Measurements from ENCODE around the gene WNT9B. TPM values are rescaled to one million over a fixed set of nuclear protein-coding genes. Genes with fewer than 3 reads are reported as not detected.
A peak's percentile ranks its signal among the peaks of the same experiment; 100 is the strongest.

Gene WNT9B
- total and polyA plus RNA-seq, 2 of the 13 experiments (the other 11 are each of a cell fraction or from before 2014, with no cell fraction given) = not detected

DNA sequence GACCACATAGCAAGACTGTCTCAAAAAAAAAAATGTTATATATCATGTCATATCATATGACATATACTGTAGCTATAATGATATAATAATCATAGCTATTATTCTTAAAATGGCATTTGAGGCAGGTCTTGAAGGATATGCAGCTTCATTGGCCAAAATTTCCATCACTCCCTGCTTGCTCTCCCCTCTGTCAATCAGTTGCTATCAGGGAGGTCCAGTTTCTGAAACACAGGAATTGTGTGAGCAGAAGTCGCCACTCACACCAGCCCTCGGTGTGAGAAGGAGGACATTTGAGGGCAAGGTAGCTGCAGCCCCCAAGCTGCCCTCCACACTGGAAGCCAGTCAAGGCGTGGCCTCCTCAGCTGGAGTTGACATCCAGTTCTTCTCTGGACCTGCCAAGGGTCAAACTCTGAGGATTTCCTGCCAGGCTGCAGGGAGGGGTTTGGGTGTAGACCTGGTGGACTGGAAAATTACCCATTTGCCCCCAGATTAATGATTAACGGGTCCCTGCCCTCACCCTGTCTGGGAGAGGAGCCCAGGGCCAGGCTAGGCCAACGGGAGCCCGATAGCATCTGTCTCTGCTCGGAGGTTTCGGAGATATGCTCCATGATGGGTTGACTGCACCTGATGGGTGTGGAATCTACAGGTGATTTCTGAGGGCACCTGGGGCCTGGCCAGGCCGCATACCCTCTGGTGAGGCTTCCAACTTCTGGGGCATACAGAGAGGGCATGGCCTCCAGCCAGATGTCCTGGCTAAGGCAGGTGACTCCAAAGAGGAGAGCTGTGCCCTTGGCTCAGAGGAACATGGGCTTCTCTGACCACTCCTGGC lies 18.8 kb downstream of the WNT9B start (continued):
- TF ChIP-seq, protein P1, sequence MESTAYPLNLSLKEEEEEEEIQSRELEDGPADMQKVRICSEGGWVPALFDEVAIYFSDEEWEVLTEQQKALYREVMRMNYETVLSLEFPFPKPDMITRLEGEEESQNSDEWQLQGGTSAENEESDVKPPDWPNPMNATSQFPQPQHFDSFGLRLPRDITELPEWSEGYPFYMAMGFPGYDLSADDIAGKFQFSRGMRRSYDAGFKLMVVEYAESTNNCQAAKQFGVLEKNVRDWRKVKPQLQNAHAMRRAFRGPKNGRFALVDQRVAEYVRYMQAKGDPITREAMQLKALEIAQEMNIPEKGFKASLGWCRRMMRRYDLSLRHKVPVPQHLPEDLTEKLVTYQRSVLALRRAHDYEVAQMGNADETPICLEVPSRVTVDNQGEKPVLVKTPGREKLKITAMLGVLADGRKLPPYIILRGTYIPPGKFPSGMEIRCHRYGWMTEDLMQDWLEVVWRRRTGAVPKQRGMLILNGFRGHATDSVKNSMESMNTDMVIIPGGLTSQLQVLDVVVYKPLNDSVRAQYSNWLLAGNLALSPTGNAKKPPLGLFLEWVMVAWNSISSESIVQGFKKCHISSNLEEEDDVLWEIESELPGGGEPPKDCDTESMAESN (CRISPR knock-in tag; conservative IDR thresholded peaks at IDR 0.05) = no peak; the same call in 1 of the 2 replicates
- peak; percentile 38; the same call in 1 of the 2 replicates for TF ChIP-seq ZKSCAN5 (CRISPR knock-in tag; IDR thresholded peaks at IDR 0.05)
- TF ChIP-seq TEAD3 (CRISPR knock-in tag; optimal IDR thresholded peaks at IDR 0.05; ENCODE audit: borderline replicate concordance) = peak; percentile 36
- peak; percentile 74 for TF ChIP-seq ZNF781 (CRISPR knock-in tag; IDR thresholded peaks at IDR 0.05; ENCODE audit: borderline replicate concordance, not compliant biosample characterization)
- TF ChIP-seq TOE1 (CRISPR knock-in tag; IDR thresholded peaks at IDR 0.05) = 0 out of 2 replicates have a peak, but pooled peaks have one; percentile 34
- no peak for TF ChIP-seq NFIC (IDR thresholded peaks at IDR 0.05; ENCODE audit: low read length)
- TF ChIP-seq ZNF775 (CRISPR knock-in tag; IDR thresholded peaks at IDR 0.05; ENCODE audit: borderline replicate concordance) = no peak
- peak; percentile 37; the same call in 1 of the 2 replicates for TF ChIP-seq ELF1 (CRISPR knock-in tag; IDR thresholded peaks at IDR 0.05)
- TF ChIP-seq ZNF224 (CRISPR knock-in tag; IDR thresholded peaks at IDR 0.05) = no peak
- 0 out of 2 replicates have a peak, but pooled peaks have one; percentile 67 for TF ChIP-seq ZNF256 (CRISPR knock-in tag; conservative IDR thresholded peaks at IDR 0.05)
- TF ChIP-seq ZBTB26 (CRISPR knock-in tag; IDR thresholded peaks at IDR 0.05; ENCODE audit: borderline replicate concordance) = peak; percentile 79; the same call in 1 of the 2 replicates
- peak; percentile 50; the same call in 1 of the 2 replicates for TF ChIP-seq KDM2A (CRISPR knock-in tag; IDR thresholded peaks at IDR 0.05; ENCODE audit: borderline replicate concordance, low read depth)
- TF ChIP-seq, protein P2, sequence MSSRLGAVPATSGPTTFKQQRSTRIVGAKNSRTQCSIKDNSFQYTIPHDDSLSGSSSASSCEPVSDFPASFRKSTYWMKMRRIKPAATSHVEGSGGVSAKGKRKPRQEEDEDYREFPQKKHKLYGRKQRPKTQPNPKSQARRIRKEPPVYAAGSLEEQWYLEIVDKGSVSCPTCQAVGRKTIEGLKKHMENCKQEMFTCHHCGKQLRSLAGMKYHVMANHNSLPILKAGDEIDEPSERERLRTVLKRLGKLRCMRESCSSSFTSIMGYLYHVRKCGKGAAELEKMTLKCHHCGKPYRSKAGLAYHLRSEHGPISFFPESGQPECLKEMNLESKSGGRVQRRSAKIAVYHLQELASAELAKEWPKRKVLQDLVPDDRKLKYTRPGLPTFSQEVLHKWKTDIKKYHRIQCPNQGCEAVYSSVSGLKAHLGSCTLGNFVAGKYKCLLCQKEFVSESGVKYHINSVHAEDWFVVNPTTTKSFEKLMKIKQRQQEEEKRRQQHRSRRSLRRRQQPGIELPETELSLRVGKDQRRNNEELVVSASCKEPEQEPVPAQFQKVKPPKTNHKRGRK (CRISPR knock-in tag; IDR thresholded peaks at IDR 0.05) = no peak
- TF ChIP-seq, protein P3, sequence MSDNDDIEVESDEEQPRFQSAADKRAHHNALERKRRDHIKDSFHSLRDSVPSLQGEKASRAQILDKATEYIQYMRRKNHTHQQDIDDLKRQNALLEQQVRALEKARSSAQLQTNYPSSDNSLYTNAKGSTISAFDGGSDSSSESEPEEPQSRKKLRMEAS (IDR thresholded peaks at IDR 0.05) = no peak
- TF ChIP-seq, protein P4, sequence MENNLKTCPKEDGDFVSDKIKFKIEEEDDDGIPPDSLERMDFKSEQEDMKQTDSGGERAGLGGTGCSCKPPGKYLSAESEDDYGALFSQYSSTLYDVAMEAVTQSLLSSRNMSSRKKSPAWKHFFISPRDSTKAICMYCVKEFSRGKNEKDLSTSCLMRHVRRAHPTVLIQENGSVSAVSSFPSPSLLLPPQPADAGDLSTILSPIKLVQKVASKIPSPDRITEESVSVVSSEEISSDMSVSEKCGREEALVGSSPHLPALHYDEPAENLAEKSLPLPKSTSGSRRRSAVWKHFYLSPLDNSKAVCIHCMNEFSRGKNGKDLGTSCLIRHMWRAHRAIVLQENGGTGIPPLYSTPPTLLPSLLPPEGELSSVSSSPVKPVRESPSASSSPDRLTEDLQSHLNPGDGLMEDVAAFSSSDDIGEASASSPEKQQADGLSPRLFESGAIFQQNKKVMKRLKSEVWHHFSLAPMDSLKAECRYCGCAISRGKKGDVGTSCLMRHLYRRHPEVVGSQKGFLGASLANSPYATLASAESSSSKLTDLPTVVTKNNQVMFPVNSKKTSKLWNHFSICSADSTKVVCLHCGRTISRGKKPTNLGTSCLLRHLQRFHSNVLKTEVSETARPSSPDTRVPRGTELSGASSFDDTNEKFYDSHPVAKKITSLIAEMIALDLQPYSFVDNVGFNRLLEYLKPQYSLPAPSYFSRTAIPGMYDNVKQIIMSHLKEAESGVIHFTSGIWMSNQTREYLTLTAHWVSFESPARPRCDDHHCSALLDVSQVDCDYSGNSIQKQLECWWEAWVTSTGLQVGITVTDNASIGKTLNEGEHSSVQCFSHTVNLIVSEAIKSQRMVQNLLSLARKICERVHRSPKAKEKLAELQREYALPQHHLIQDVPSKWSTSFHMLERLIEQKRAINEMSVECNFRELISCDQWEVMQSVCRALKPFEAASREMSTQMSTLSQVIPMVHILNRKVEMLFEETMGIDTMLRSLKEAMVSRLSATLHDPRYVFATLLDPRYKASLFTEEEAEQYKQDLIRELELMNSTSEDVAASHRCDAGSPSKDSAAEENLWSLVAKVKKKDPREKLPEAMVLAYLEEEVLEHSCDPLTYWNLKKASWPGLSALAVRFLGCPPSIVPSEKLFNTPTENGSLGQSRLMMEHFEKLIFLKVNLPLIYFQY (CRISPR knock-in tag; IDR thresholded peaks at IDR 0.05; ENCODE audit: borderline replicate concordance) = no peak
- no peak for TF ChIP-seq HDAC6 (IDR thresholded peaks at IDR 0.05; ENCODE audit: low read depth, low read length)
- no peak for TF ChIP-seq ARNT (IDR thresholded peaks at IDR 0.05)
- no peak for TF ChIP-seq ARID2 (CRISPR knock-in tag; IDR thresholded peaks at IDR 0.05; ENCODE audit: borderline replicate concordance)
- TF ChIP-seq NFKB2 (CRISPR knock-in tag; IDR thresholded peaks at IDR 0.05; ENCODE audit: borderline replicate concordance) = peak; percentile 50; the same call in 1 of the 2 replicates
